ENCODE data around the gene GNA15.

Gene GNA15

GRCh38 chr19:3211191-3211590 is 75.4 kb downstream of the GNA15 start:
- DNase-seq (no peak), ATAC-seq (ENCODE audit: insufficient read depth, low read depth) (no peak)
- Histone ChIP-seq H3K4me2 (ENCODE audit: insufficient read depth, low read length) (no peak overlapping the region), H3K36me3 (ENCODE audit: insufficient read depth, low read length) (peaks cover 31% of the 10 kb centered on the region), H3K27me3 (ENCODE audit: insufficient read depth, low read length, poor library complexity) (no peaks in the 10 kb centered on the region), H2AFZ (ENCODE audit: low read depth, low read length) (no peak overlapping the region), H3K9me3 (ENCODE audit: insufficient read depth, low read length, severe bottlenecking) (no peaks in the 10 kb centered on the region), H3K4me3 (ENCODE audit: low read depth in 1 of 2, low read length in 2 of 2) (no peak overlapping the region), H3K9ac (ENCODE audit: low read depth, low read length) (no peak overlapping the region), H4K20me1 (ENCODE audit: insufficient read depth, low read length) (no peaks in the 10 kb centered on the region), H3K27ac (ENCODE audit: low read length) (no peak overlapping the region), H3K79me2 (ENCODE audit: insufficient read depth, low read length) (no peaks in the 10 kb centered on the region), H3K4me1 (ENCODE audit: insufficient read depth, low read length) (no peaks in the 10 kb centered on the region)
- no peak for TF ChIP-seq EZH2 (IDR thresholded peaks at IDR 0.05; ENCODE audit: borderline replicate concordance, low read depth, low read length, severe bottlenecking)
- TF ChIP-seq CTCF (IDR thresholded peaks at IDR 0.05; ENCODE audit: borderline replicate concordance, extremely low read depth, low read length, poor library complexity, severe bottlenecking), result no peak

- no peak overlapping the region for H3K9ac ChIP-seq (ENCODE audit: low read depth, low read length)
- H3K4me3 ChIP-seq (ENCODE audit: low read depth in 1 of 2, low read length in 2 of 2), result no peak overlapping the region
- H3K27me3 ChIP-seq (ENCODE audit: insufficient read depth, low read length, poor library complexity), result no peaks in the 10 kb centered on the region
- ATAC-seq (ENCODE audit: insufficient read depth, low read depth), result no peak
- H2AFZ ChIP-seq (ENCODE audit: low read depth, low read length), result no peak overlapping the region
- no peaks in the 10 kb centered on the region for H3K9me3 ChIP-seq (ENCODE audit: insufficient read depth, low read length, severe bottlenecking)
- peaks cover 12% of the 10 kb centered on the region for H3K36me3 ChIP-seq (ENCODE audit: insufficient read depth, low read length)
- TF ChIP-seq EZH2 (IDR thresholded peaks at IDR 0.05; ENCODE audit: borderline replicate concordance, low read depth, low read length, severe bottlenecking) (no peak), CTCF (IDR thresholded peaks at IDR 0.05; ENCODE audit: borderline replicate concordance, extremely low read depth, low read length, poor library complexity, severe bottlenecking) (no peak)
- H3K4me2 ChIP-seq (ENCODE audit: insufficient read depth, low read length), result no peak overlapping the region
- no peaks in the 10 kb centered on the region for H3K4me1 ChIP-seq (ENCODE audit: insufficient read depth, low read length)
- H3K79me2 ChIP-seq (ENCODE audit: insufficient read depth, low read length), result no peaks in the 10 kb centered on the region
- DNase-seq, result no peak
- no peaks in the 10 kb centered on the region for H4K20me1 ChIP-seq (ENCODE audit: insufficient read depth, low read length)
- H3K27ac ChIP-seq (ENCODE audit: low read length), result no peak overlapping the region
These were observed 77.3 kb downstream of the GNA15 start for GRCh38 chr19:3213159-3213558.
